Neural cell (in vitro differentiated cells): ENCODE data around the gene DAGLB.

Experiments used
- EP300 ChIP-seq: fragments of 450-650 bp; conservative IDR thresholded peaks from 2 replicates; pipeline ENCODE4 v1.6.1; 2014; ENCODE audit warnings: antibody characterized with exemption, mild to moderate bottlenecking, moderate library complexity; ENCODE audit not compliant: poor library complexity, severe bottlenecking
- EZH2 ChIP-seq: fragments of 200-600, 300-800 bp; shearing (Covaris generic), sonication (generic); IDR thresholded peaks from 2 replicates; pipeline ENCODE4 v1.6.1; 2014; ENCODE audit warnings: antibody characterized with exemption, low read length, borderline replicate concordance, mild to moderate bottlenecking; ENCODE audit not compliant: insufficient read depth, poor library complexity, severe bottlenecking
- POLR2AphosphoS5 ChIP-seq: IDR thresholded peaks from 2 replicates; pipeline ENCODE4 v1.6.1; 2012
- RAD21 ChIP-seq: fragments of 450-650 bp; conservative IDR thresholded peaks from 2 replicates; pipeline ENCODE4 v1.6.1; 2014; ENCODE audit warnings: antibody characterized with exemption, mild to moderate bottlenecking, moderate library complexity
- REST ChIP-seq: IDR thresholded peaks from 2 replicates; pipeline ENCODE4 v1.6.1; 2012; ENCODE audit warnings: borderline replicate concordance
- SMC3 ChIP-seq: fragments of 450-650 bp; conservative IDR thresholded peaks from 2 replicates; pipeline ENCODE4 v1.6.1; 2014; ENCODE audit warnings: antibody characterized with exemption, mild to moderate bottlenecking, moderate library complexity; ENCODE audit not compliant: poor library complexity
- TAF1 ChIP-seq: IDR thresholded peaks from 2 replicates; pipeline ENCODE4 v1.6.1; 2012; ENCODE audit warnings: low read depth
- TF ChIP-seq, protein P1 (sequence below): fragments of 450-650 bp; IDR thresholded peaks from 2 replicates; pipeline ENCODE4 v1.5.1; 2014; ENCODE audit warnings: antibody characterized with exemption, mild to moderate bottlenecking, moderate library complexity; ENCODE audit not compliant: poor library complexity, severe bottlenecking

GRCh38 chr7:6444516-6445269, 3.1 kb downstream of the DAGLB start:
- TF ChIP-seq, protein P1, sequence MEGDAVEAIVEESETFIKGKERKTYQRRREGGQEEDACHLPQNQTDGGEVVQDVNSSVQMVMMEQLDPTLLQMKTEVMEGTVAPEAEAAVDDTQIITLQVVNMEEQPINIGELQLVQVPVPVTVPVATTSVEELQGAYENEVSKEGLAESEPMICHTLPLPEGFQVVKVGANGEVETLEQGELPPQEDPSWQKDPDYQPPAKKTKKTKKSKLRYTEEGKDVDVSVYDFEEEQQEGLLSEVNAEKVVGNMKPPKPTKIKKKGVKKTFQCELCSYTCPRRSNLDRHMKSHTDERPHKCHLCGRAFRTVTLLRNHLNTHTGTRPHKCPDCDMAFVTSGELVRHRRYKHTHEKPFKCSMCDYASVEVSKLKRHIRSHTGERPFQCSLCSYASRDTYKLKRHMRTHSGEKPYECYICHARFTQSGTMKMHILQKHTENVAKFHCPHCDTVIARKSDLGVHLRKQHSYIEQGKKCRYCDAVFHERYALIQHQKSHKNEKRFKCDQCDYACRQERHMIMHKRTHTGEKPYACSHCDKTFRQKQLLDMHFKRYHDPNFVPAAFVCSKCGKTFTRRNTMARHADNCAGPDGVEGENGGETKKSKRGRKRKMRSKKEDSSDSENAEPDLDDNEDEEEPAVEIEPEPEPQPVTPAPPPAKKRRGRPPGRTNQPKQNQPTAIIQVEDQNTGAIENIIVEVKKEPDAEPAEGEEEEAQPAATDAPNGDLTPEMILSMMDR, result no peak
- TF ChIP-seq EP300 (no peak), EZH2 (no peak), SMC3 (no peak), RAD21 (no peak), POLR2AphosphoS5 (no peak), REST (no peak), TAF1 (no peak)
